Colonic mucosa (tissue), 4 donors: ENCODE measurements around the gene AKR1C4. TPM values are rescaled to one million over a fixed set of nuclear protein-coding genes. Genes with fewer than 3 reads are reported as not detected.

Experiments
- DNase-seq: peaks from one replicate; pipeline ENCODE4 v3.0.0-alpha.2; 2020
- H3K27ac ChIP-seq: fragments of 200-600 bp; one replicate; pipeline ENCODE4 v1.8.0; 2021
- H3K27me3 ChIP-seq: fragments of 200-600 bp; one replicate; pipeline ENCODE4 v1.8.0; 2021
- H3K36me3 ChIP-seq: fragments of 200-600 bp; one replicate; pipeline ENCODE4 v1.8.0; 2021
- H3K4me1 ChIP-seq: fragments of 200-600 bp; one replicate; pipeline ENCODE4 v1.8.0; 2021; ENCODE audit warnings: mild to moderate bottlenecking
- H3K4me3 ChIP-seq: fragments of 200-600 bp; one replicate; pipeline ENCODE4 v1.8.0; 2021
- H3K9ac ChIP-seq, 2 donors: one replicate each; pipeline ENCODE4 v1.7.0; 2013; ENCODE audit warnings: control low read depth in 2 of 2, low read depth in 2 of 2, low read length in 2 of 2
- H3K9me3 ChIP-seq: fragments of 200-600 bp; one replicate; pipeline ENCODE4 v1.8.0; 2021
- CTCF ChIP-seq: fragments of 200-600 bp; IDR thresholded peaks from one replicate; pipeline ENCODE4 v1.8.0; 2022; ENCODE audit warnings: antibody characterized with exemption, mild to moderate bottlenecking
- intact Hi-C: fragments of 100-400 bp; cut with DNase I; formaldehyde crosslinking; loops from one replicate; pipeline ENCODE4 v1.14.1; 2022
- total RNA-seq, 2 donors: library from RNA; stranded (reverse); fragmentation: NEBNext Ultra II Directional in 1 of 2; extraction: Animal tissue kit (Norgen Biotek cat#: 25700) in 1 of 2; gene quantifications; one replicate each; pipeline ENCODE4 v1.2.1, GENCODE V29; 2021
- donor health status: healthy.
- donor health status: DM: no; HTN: no; CAD: no.
- donor health status: DM: no; HTN: no; CAD: no.

AKR1C4 gene
- total RNA-seq: not detected

DNA sequence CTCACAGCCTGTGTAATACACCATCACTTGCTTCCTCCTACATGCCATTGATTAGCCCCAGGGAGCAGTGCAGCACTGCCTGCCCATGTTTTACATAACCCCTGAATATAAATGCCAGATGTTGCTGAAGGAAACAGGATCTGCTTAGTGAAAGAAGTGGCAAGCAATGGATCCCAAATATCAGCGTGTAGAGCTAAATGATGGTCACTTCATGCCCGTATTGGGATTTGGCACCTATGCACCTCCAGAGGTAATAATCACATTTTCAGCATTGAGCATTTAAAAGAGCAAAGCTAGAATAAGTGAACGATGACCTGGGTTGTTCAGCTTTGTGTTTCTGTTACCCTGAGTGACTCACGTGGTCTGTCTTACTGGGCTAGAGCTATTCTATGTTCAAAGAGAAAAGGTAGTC lies at the start of gene AKR1C4:
TSS of gene AKR1C4 (plus strand) at position 136 of the 412 bp plus-strand sequence. CDS start at position 167, 31 bp downstream.
- Histone ChIP-seq H3K4me1 (no peaks in the 10 kb centered on the region), H3K4me3 (no peak within 1 kb of the TSS), H3K9me3 (no peaks in the 10 kb centered on the region), H3K36me3 (no peaks in the 10 kb centered on the region), H3K9ac (no peak within 1 kb of the TSS), H3K27me3 (no peaks in the 10 kb centered on the region), H3K27ac (no peak within 1 kb of the TSS)
- DNase-seq: no peak
- intact Hi-C loops: no loop called here
- no peak for TF ChIP-seq CTCF

DNA sequence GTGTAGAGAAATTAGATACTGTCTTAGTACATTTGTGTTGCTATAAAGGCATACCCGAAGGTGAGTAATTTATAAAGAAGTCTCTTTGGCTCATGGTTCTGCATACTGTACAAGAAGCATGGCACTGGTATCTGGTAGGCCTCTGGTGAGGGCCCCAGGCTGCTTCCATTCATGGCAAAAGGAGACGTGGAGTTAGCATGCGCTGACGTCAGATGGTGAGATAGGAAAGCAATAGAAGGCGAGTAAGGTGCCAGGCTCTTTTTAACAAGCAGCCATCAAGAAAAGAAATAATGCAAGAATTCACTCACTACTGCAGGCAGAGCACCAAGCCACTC lies 49.8 kb upstream of the AKR1C4 start:
- Histone ChIP-seq H3K27ac (peak overlapping the region; percentile 79), H3K9ac (peak overlapping the region in 1 of 2 donors; percentile 28), H3K4me3 (no peak overlapping the region), H3K27me3 (no peaks in the 10 kb centered on the region), H3K4me1 (no peaks in the 10 kb centered on the region), H3K9me3 (no peaks in the 10 kb centered on the region), H3K36me3 (no peaks in the 10 kb centered on the region)
- no peak for DNase-seq
- intact Hi-C loops: no loop called here
- no peak for TF ChIP-seq CTCF

DNA sequence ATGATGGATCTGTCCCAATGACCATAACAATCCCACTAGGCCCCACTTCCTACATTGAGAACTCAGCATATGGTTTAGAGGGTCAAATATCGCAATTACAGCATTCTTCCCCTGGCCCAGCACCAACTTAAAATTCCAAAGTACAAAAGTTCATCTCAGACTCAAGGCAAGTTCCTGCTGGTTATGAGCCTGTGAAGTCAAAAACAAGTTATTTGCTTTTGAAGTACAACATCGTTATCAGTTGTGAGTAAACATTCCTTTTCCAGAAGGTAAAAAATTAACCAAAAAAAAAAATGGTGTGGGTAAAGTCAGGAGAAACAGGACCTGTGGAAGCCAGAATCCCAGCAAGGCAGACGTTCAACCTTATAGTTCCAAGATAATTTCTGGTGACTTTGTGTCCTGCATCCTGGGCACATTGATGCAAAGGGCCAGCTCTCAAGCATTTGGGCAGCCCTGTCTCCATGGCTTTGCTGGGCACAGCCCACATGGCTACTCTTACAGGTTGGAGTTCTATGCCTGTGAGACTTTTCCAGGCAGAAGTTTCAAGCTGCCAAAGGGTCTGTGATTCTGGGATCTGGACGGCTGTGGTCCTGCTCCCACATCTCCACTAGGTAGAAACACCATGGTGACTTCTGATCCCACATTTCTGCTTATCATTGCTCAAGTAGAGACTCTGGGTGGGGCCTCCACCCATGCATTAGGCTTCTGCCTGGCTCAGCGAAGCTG lies 49.2 kb upstream of the AKR1C4 start:
- Histone ChIP-seq H3K36me3 (no peaks in the 10 kb centered on the region), H3K27ac (peak overlapping the region; percentile 79), H3K4me1 (no peaks in the 10 kb centered on the region), H3K4me3 (no peak overlapping the region), H3K9me3 (no peaks in the 10 kb centered on the region), H3K27me3 (no peaks in the 10 kb centered on the region), H3K9ac (peak overlapping the region in 1 of 2 donors; percentile 59)
- intact Hi-C loops: no loop called here
- peak; percentile 74 for DNase-seq
- no peak for TF ChIP-seq CTCF

GRCh38 chr10:5147981-5148677 lies 48.5 kb upstream of the AKR1C4 start:
- DNase-seq: peak; percentile 47
- Histone ChIP-seq H3K9ac (peak overlapping the region in 1 of 2 donors; percentile 59), H3K4me1 (no peaks in the 10 kb centered on the region)

GRCh38 chr10:5148678-5149032 lies 48.0 kb upstream of the AKR1C4 start:
- Histone ChIP-seq H3K27ac (peak overlapping the region; percentile 79), H3K4me3 (no peak overlapping the region), H3K27me3 (no peaks in the 10 kb centered on the region), H3K4me1 (no peaks in the 10 kb centered on the region), H3K36me3 (no peaks in the 10 kb centered on the region), H3K9me3 (no peaks in the 10 kb centered on the region), H3K9ac (no peak overlapping the region)
- DNase-seq: no peak
- no peak for TF ChIP-seq CTCF
- intact Hi-C loops: no loop called here

More at GRCh38 chr10:5147981-5148677, 48.5 kb upstream of the AKR1C4 start:
- no peak overlapping the region for H3K4me3 ChIP-seq
- no peaks in the 10 kb centered on the region for H3K36me3 ChIP-seq
- no peaks in the 10 kb centered on the region for H3K9me3 ChIP-seq
- H3K27me3 ChIP-seq: no peaks in the 10 kb centered on the region
- intact Hi-C loops: no loop called here
- no peak for TF ChIP-seq CTCF
- peak overlapping the region; percentile 79 for H3K27ac ChIP-seq
